PC-3 (cell line): ENCODE measurements around the gene CDH4. TPM values are rescaled to one million over a fixed set of nuclear protein-coding genes. Genes with fewer than 3 reads are reported as not detected.

Experiments used
- ATAC-seq: fragments of 200-7000 bp; cut with Tn5 transposase; 2 replicates; pipeline ENCODE4 v1.9.1; 2020; ENCODE audit warnings: mild to moderate bottlenecking, moderate library complexity
- BruUV-seq: library from RNA; stranded (reverse); fragments of 400-500 nt; replicated peaks from 2 replicates; lab custom pipeline; 2021; lab: Mats Ljungman, UMichigan
- CTCF ChIA-PET: fragments of 300-600 bp; sonication (Branson Sonifier 250); formaldehyde crosslinking; loops from one replicate; lab custom pipeline; 2022; ENCODE audit warnings: antibody characterized with exemption; lab: Charles Lee
- POLR2A ChIA-PET: fragments of 300-600 bp; sonication (Branson Sonifier 250); formaldehyde crosslinking; loops from one replicate; lab custom pipeline; 2022; ENCODE audit warnings: antibody characterized with exemption; ENCODE audit not compliant: unreplicated experiment; lab: Charles Lee
- DNase-seq: peaks from one replicate; pipeline ENCODE4 v3.0.0-alpha.2; 2015
- H2AFZ ChIP-seq: fragments of 300-600 bp; sonication (generic); 2 replicates; pipeline ENCODE4 v1.6.0; 2016; ENCODE audit warnings: antibody characterized with exemption, low read length
- H3F3A ChIP-seq: fragments of 300-600 bp; sonication (generic); one replicate; pipeline ENCODE4 v1.6.0; 2017; ENCODE audit warnings: antibody characterized with exemption, low read length, control low read depth, mild to moderate bottlenecking; ENCODE audit not compliant: unreplicated experiment
- H3K27ac ChIP-seq: fragments of 300-600 bp; sonication (generic); 2 replicates; pipeline ENCODE4 v1.5.1; 2016; ENCODE audit warnings: mild to moderate bottlenecking, low read length
- H3K27me3 ChIP-seq: fragments of 300-600 bp; sonication (generic); 2 replicates; pipeline ENCODE4 v1.6.1; 2016; ENCODE audit warnings: low read length, mixed read lengths
- H3K36me3 ChIP-seq: fragments of 300-600 bp; sonication (generic); 2 replicates; pipeline ENCODE4 v1.6.1; 2016; ENCODE audit warnings: low read depth, mixed run types, low read length, mixed read lengths
- H3K4me1 ChIP-seq: fragments of 300-600 bp; sonication (generic); 2 replicates; pipeline ENCODE4 v1.5.1; 2016; ENCODE audit warnings: low read length; ENCODE audit not compliant: insufficient read depth
- H3K4me2 ChIP-seq: fragments of 300-600 bp; sonication (generic); 2 replicates; pipeline ENCODE4 v1.6.0; 2016; ENCODE audit warnings: low read length
- H3K4me3 ChIP-seq: fragments of 300-600 bp; sonication (generic); 2 replicates; pipeline ENCODE4 v1.5.1; 2016; ENCODE audit warnings: mild to moderate bottlenecking, low read length, mixed read lengths
- H3K79me2 ChIP-seq: fragments of 300-600 bp; sonication (generic); 2 replicates; pipeline ENCODE4 v1.6.1; 2017; ENCODE audit warnings: low read length, mixed read lengths
- H3K9ac ChIP-seq: fragments of 300-600 bp; sonication (generic); 2 replicates; pipeline ENCODE4 v1.6.0; 2016; ENCODE audit warnings: mild to moderate bottlenecking, low read length
- H3K9me2 ChIP-seq: fragments of 300-600 bp; sonication (generic); replicated peaks from 2 replicates; pipeline ENCODE4 v1.6.1; 2016; ENCODE audit warnings: mixed run types, low read length, mixed read lengths
- H3K9me3 ChIP-seq: fragments of 300-600 bp; sonication (generic); 2 replicates; pipeline ENCODE4 v1.6.1; 2016; ENCODE audit warnings: low read length, mixed read lengths
- H4K20me1 ChIP-seq: fragments of 300-600 bp; sonication (generic); 2 replicates; pipeline ENCODE4 v1.6.1; 2016; ENCODE audit warnings: low read length, mixed read lengths
- EZH2 ChIP-seq: fragments of 300-600 bp; sonication (generic); IDR thresholded peaks from one replicate; pipeline ENCODE4 v1.6.1; 2017; ENCODE audit warnings: antibody characterized with exemption, mild to moderate bottlenecking, low read length; ENCODE audit not compliant: unreplicated experiment
- EZH2phosphoT487 ChIP-seq: fragments of 300-600 bp; sonication (generic); IDR thresholded peaks from 2 replicates; pipeline ENCODE4 v1.6.1; 2018; ENCODE audit warnings: mild to moderate bottlenecking, antibody characterized with exemption, low read length, borderline replicate concordance
- intact Hi-C: fragments of 100-400 bp; cut with micrococcal nuclease; formaldehyde crosslinking; loops from 2 replicates; pipeline ENCODE4 v1.9.0; 2023
- total RNA-seq: library from RNA; depleted of rRNA; stranded (reverse); fragments of >200 nt; gene quantifications from 2 replicates; pipeline ENCODE4 v1.2.3, GENCODE V29; 2014
- TF ChIP-seq, protein P1 (sequence below): fragments of 300-600 bp; sonication (generic); conservative IDR thresholded peaks from 2 replicates; pipeline ENCODE4 v1.5.1; 2017; ENCODE audit warnings: antibody characterized with exemption, low read depth, mild to moderate bottlenecking, low read length

CDH4 gene
- total RNA-seq, 1 experiment from 2014 or later, result not detected

DNA sequence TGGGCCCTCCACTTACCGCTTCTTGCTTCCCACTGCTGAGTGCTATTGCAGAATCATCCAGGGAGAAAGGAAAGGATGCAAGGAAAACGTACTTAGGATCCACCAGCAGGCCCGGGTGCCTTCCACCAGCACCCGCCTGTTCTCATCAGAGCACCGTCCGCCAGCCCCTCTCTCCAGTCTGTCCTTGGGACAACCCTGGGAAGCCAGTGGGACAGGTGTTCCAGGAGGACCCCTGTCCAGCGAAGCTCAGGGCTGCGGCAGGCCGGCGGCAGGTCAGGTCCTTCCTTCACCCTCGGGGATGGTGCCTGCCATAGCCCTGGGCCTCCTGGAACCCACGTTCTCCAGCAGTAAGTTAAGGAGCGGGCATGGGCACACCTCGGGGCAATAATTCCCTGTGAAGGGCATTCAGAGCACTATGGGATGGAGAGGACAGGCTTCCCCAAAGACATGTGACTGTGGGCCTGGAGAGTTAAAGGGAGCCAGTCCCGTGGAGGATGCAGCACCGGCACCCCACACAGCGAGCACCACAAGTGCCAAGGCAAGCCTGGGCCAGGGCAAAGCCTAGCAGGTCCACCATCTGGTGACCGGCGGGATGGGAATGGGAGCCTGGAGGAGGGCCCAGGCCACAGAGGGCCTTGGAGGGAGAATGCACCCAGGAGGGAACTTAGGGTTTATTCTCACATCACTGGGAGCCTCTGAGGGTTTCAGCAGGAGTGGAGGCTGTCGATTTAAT is 416.9 kb downstream of the CDH4 start:
- ChIA-PET CTCF (no interaction called here), POLR2A (no interaction called here)
- DNase-seq (no peak), ATAC-seq (no peak)
- Histone ChIP-seq H3K9me3 (no peaks in the 10 kb centered on the region), H3K79me2 (no peaks in the 10 kb centered on the region), H3K36me3 (no peaks in the 10 kb centered on the region), H3K4me2 (no peak overlapping the region), H3K27me3 (peaks cover 64% of the 10 kb centered on the region), H3K27ac (no peak overlapping the region), H3K9ac (no peak overlapping the region), H2AFZ (no peak overlapping the region), H3K4me3 (no peak overlapping the region), H3F3A (no peaks in the 10 kb centered on the region), H4K20me1 (no peaks in the 10 kb centered on the region), H3K9me2 (no peaks in the 10 kb centered on the region), H3K4me1 (no peaks in the 10 kb centered on the region)
- intact Hi-C loops, result no loop called here
- BruUV-seq, result no TSS peak
- TF ChIP-seq EZH2phosphoT487 (no peak), EZH2 (no peak)
- TF ChIP-seq, protein P1, sequence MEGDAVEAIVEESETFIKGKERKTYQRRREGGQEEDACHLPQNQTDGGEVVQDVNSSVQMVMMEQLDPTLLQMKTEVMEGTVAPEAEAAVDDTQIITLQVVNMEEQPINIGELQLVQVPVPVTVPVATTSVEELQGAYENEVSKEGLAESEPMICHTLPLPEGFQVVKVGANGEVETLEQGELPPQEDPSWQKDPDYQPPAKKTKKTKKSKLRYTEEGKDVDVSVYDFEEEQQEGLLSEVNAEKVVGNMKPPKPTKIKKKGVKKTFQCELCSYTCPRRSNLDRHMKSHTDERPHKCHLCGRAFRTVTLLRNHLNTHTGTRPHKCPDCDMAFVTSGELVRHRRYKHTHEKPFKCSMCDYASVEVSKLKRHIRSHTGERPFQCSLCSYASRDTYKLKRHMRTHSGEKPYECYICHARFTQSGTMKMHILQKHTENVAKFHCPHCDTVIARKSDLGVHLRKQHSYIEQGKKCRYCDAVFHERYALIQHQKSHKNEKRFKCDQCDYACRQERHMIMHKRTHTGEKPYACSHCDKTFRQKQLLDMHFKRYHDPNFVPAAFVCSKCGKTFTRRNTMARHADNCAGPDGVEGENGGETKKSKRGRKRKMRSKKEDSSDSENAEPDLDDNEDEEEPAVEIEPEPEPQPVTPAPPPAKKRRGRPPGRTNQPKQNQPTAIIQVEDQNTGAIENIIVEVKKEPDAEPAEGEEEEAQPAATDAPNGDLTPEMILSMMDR, result no peak

DNA sequence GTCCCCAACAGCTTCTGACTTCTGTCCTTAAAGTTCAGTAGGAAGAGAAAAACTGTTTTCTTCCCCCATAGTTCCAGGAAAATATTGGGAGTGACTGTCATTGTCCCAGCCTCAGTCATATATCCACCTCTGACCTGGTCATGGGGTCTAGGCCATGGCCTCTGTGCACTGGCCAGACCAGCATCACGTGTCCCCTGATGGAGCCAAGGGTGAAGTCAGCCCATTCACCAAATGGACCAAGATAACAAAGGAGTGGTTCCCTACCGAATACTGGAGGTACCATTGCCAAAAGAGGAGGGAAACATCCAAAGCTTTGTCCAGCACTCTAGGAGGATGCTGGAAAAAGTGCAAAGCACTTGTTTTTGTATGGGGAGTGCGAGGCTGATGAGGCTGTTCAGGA is 418.2 kb downstream of the CDH4 start:
- Histone ChIP-seq H3K27me3 (peaks cover 61% of the 10 kb centered on the region), H3K9me2 (no peaks in the 10 kb centered on the region), H3K4me2 (no peak overlapping the region), H3K4me3 (no peak overlapping the region), H3K79me2 (no peaks in the 10 kb centered on the region), H4K20me1 (no peaks in the 10 kb centered on the region), H3K36me3 (no peaks in the 10 kb centered on the region), H2AFZ (no peak overlapping the region), H3F3A (no peaks in the 10 kb centered on the region), H3K9ac (no peak overlapping the region), H3K9me3 (no peaks in the 10 kb centered on the region), H3K27ac (no peak overlapping the region), H3K4me1 (no peaks in the 10 kb centered on the region)
- no TSS peak for BruUV-seq
- ATAC-seq, result no peak
- DNase-seq, result no peak
- no peak for TF ChIP-seq EZH2
- TF ChIP-seq EZH2phosphoT487, result no peak
- TF ChIP-seq, protein P1, result no peak
- intact Hi-C loops, result no loop called here
- ChIA-PET CTCF (no interaction called here), POLR2A (no interaction called here)

DNA sequence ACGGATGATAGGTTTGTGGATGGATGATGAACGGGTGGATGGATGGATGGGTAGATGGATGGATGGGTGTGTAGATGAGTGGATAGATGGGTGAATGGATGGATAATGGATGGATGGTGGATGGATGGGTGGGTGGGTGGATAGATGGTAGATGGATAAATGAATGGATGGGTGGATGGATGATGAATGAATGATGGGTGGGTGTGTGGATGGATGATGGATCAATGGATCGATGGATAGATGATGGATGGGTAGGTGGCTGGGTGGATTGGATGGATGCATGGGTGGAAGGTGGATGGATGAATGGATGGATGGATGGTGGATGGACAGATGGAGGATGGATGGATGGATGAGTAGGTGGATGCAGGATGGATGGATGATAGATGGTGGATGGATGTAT is 419.5 kb downstream of the CDH4 start:
- H3K9me2 ChIP-seq, result no peaks in the 10 kb centered on the region
- DNase-seq (no peak), ATAC-seq (no peak)
- no peaks in the 10 kb centered on the region for H3F3A ChIP-seq
- no peak overlapping the region for H3K27ac ChIP-seq
- H3K4me1 ChIP-seq, result no peaks in the 10 kb centered on the region
- no peaks in the 10 kb centered on the region for H3K79me2 ChIP-seq
- ChIA-PET POLR2A (no interaction called here), CTCF (no interaction called here)
- no TSS peak for BruUV-seq
- TF ChIP-seq, protein P1, result no peak
- no peak for TF ChIP-seq EZH2
- TF ChIP-seq EZH2phosphoT487, result no peak
- no peak overlapping the region for H2AFZ ChIP-seq
- intact Hi-C loops, result no loop called here
- H3K9ac ChIP-seq, result no peak overlapping the region
- H3K4me2 ChIP-seq, result no peak overlapping the region
- peaks cover 48% of the 10 kb centered on the region for H3K27me3 ChIP-seq
- H3K9me3 ChIP-seq, result no peaks in the 10 kb centered on the region
- H3K4me3 ChIP-seq, result no peak overlapping the region
- H3K36me3 ChIP-seq, result no peaks in the 10 kb centered on the region
- H4K20me1 ChIP-seq, result no peaks in the 10 kb centered on the region
